ENCODE results near the gene TRANK1.

TRANK1 gene

GRCh38 chr3:36993326-36994283 is 48.8 kb upstream of the TRANK1 start, which contains the start of gene MLH1 (continued):
- no peak for TF ChIP-seq ZNF791 (tag by site-specific recombination; IDR thresholded peaks at IDR 0.05)
- TF ChIP-seq ZNF776 (tag by site-specific recombination; IDR thresholded peaks at IDR 0.05; ENCODE audit: borderline replicate concordance), result no peak
- 0 out of 2 replicates have a peak, but pooled peaks have one; percentile 30 for TF ChIP-seq ZFP37 (tag by site-specific recombination; IDR thresholded peaks at IDR 0.05)
- no peak for TF ChIP-seq ZIC2 (tag by site-specific recombination; IDR thresholded peaks at IDR 0.05)
- peak; percentile 97 for TF ChIP-seq SP2 (tag by site-specific recombination; IDR thresholded peaks at IDR 0.05)
- peak; percentile 31; the same call in 1 of the 2 replicates for TF ChIP-seq ZNF660 (tag by site-specific recombination; IDR thresholded peaks at IDR 0.05)
- no peak for TF ChIP-seq ZNF677 (tag by site-specific recombination; IDR thresholded peaks at IDR 0.05)
- TF ChIP-seq SCRT2 (tag by site-specific recombination; IDR thresholded peaks at IDR 0.05), result no peak
- no peak for TF ChIP-seq ZBTB10 (tag by site-specific recombination; IDR thresholded peaks at IDR 0.05)
- TF ChIP-seq FEZF1 (tag by site-specific recombination; IDR thresholded peaks at IDR 0.05), result no peak
- TF ChIP-seq, protein P1, sequence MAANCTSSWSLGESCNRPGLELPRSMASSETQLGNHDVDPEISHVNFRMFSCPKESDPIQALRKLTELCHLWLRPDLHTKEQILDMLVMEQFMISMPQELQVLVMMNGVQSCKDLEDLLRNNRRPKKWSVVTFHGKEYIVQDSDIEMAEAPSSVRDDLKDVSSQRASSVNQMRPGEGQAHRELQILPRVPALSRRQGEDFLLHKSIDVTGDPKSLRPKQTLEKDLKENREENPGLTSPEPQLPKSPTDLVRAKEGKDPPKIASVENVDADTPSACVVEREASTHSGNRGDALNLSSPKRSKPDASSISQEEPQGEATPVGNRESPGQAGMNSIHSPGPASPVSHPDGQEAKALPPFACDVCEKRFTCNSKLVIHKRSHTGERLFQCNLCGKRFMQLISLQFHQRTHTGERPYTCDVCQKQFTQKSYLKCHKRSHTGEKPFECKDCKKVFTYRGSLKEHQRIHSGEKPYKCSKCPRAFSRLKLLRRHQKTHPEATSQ (tag by site-specific recombination; IDR thresholded peaks at IDR 0.05), result no peak
- no peak for TF ChIP-seq ZSCAN30 (tag by site-specific recombination; IDR thresholded peaks at IDR 0.05)
- no peak for TF ChIP-seq ZNF555 (tag by site-specific recombination; conservative IDR thresholded peaks at IDR 0.05)
- no peak for TF ChIP-seq GLI2 (tag by site-specific recombination; IDR thresholded peaks at IDR 0.05; ENCODE audit: borderline replicate concordance, low read depth)
- no peak for TF ChIP-seq ZNF621 (tag by site-specific recombination; IDR thresholded peaks at IDR 0.05)
- TF ChIP-seq, protein P2, sequence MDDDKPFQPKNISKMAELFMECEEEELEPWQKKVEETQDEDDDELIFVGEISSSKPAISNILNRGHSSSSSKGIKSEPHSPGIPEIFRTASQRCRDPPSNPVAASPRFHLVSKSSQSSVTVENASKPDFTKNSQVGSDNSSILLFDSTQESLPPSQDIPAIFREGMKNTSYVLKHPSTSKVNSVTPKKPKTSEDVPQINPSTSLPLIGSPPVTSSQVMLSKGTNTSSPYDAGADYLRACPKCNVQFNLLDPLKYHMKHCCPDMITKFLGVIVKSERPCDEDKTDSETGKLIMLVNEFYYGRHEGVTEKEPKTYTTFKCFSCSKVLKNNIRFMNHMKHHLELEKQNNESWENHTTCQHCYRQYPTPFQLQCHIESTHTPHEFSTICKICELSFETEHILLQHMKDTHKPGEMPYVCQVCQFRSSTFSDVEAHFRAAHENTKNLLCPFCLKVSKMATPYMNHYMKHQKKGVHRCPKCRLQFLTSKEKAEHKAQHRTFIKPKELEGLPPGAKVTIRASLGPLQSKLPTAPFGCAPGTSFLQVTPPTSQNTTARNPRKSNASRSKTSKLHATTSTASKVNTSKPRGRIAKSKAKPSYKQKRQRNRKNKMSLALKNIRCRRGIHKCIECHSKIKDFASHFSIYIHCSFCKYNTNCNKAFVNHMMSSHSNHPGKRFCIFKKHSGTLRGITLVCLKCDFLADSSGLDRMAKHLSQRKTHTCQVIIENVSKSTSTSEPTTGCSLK (tag by site-specific recombination; IDR thresholded peaks at IDR 0.05), result no peak
- TF ChIP-seq ZNF133 (tag by site-specific recombination; IDR thresholded peaks at IDR 0.05), result no peak; the same call in 1 of the 2 replicates
- TF ChIP-seq ZNF670 (tag by site-specific recombination; IDR thresholded peaks at IDR 0.05; ENCODE audit: low read depth), result no peak
- TF ChIP-seq ZNF518A (tag by site-specific recombination; conservative IDR thresholded peaks at IDR 0.05; ENCODE audit: low read depth), result peak; percentile 64; the same call in 1 of the 2 replicates
- TF ChIP-seq KLF1 (tag by site-specific recombination; IDR thresholded peaks at IDR 0.05), result peak; percentile 84
- TF ChIP-seq GLIS2 (tag by site-specific recombination; IDR thresholded peaks at IDR 0.05), result no peak
- TF ChIP-seq ZNF837 (tag by site-specific recombination; IDR thresholded peaks at IDR 0.05), result no peak
- peak; percentile 74 for TF ChIP-seq SETDB1 (IDR thresholded peaks at IDR 0.05; ENCODE audit: insufficient read length, low read length)
- TF ChIP-seq ZNF302 (tag by site-specific recombination; IDR thresholded peaks at IDR 0.05; ENCODE audit: low read depth), result no peak
- no peak for TF ChIP-seq ZNF768 (tag by site-specific recombination; IDR thresholded peaks at IDR 0.05)
- TF ChIP-seq ZNF692 (tag by site-specific recombination; IDR thresholded peaks at IDR 0.05), result no peak
- TF ChIP-seq ZNF585B (tag by site-specific recombination; IDR thresholded peaks at IDR 0.05), result no peak

Measured in HEK293 (cell line).